H1 (cell line): ENCODE measurements around the gene C16orf89. TPM values are rescaled to one million over a fixed set of nuclear protein-coding genes. Genes with fewer than 3 reads are reported as not detected.
"Not testable (repeated sequence)": the region's sequence is repeated elsewhere in the genome, so short reads cannot be mapped to it uniquely, and the experiment has no call there.

Source experiments
- CTCF ChIA-PET: fragments of 300-600 bp; sonication (Branson Sonifier 250); formaldehyde crosslinking; loops from one replicate; lab custom pipeline; 2021; ENCODE audit not compliant: partially characterized antibody; lab: Charles Lee
- POLR2A ChIA-PET: fragments of 300-600 bp; sonication (Branson Sonifier 250); formaldehyde crosslinking; loops from one replicate; lab custom pipeline; 2021; ENCODE audit warnings: inconsistent platforms; ENCODE audit not compliant: partially characterized antibody; lab: Charles Lee
- DNase-seq, 2 experiments: peaks; one replicate each; pipeline versions ENCODE4 v3.0.0 to v3.0.0-alpha.2; 2010 to 2022; ENCODE audit warnings: low spot score in 2 of 2, low read depth in 1 of 2, mixed read lengths in 1 of 2
- FAIRE-seq: peaks from 2 replicates; lab custom pipeline; 2011; peaks lifted over from hg19 to GRCh38; lab: Jason Lieb, UNC
- H2AFZ ChIP-seq: 2 replicates; pipeline ENCODE4 v1.8.1; 2012; ENCODE audit warnings: low read length, inconsistent platforms
- H2AK5ac ChIP-seq: 2 replicates; pipeline ENCODE4 v1.6.1; 2013; ENCODE audit warnings: low read depth, low read length
- H2BK120ac ChIP-seq: replicated peaks from 2 replicates; pipeline ENCODE3; 2013; ENCODE audit warnings: low read depth, low read length, inconsistent platforms
- H2BK12ac ChIP-seq: 2 replicates; pipeline ENCODE4 v1.6.1; 2013; ENCODE audit warnings: low read depth, low read length
- H2BK15ac ChIP-seq: 2 replicates; pipeline ENCODE4 v1.6.1; 2013; ENCODE audit warnings: low read length
- H2BK20ac ChIP-seq: 2 replicates; pipeline ENCODE4 v1.6.1; 2013; ENCODE audit warnings: low read length
- H2BK5ac ChIP-seq: 2 replicates; pipeline ENCODE4 v1.6.1; 2013; ENCODE audit warnings: low read depth, low read length
- H3K14ac ChIP-seq: 2 replicates; pipeline ENCODE4 v1.6.1; 2013; ENCODE audit warnings: inconsistent platforms; ENCODE audit not compliant: insufficient read length
- H3K18ac ChIP-seq: 2 replicates; pipeline ENCODE4 v1.6.1; 2013; ENCODE audit warnings: low read length; ENCODE audit errors: extremely low read depth
- H3K23ac ChIP-seq: 2 replicates; pipeline ENCODE4 v1.6.1; 2013; ENCODE audit warnings: inconsistent platforms; ENCODE audit not compliant: insufficient read length
- H3K23me2 ChIP-seq: 2 replicates; pipeline ENCODE4 v1.6.1; 2013; ENCODE audit warnings: low read depth, low read length
- H3K27ac ChIP-seq: 2 replicates; pipeline ENCODE4 v1.6.1; 2011; ENCODE audit warnings: low read depth, low read length, inconsistent platforms
- H3K27me3 ChIP-seq, 4 experiments: replicated peaks in 1 of 4; 1 replicate in 1 of 4; 2 replicates in 3 of 4; pipeline versions ENCODE4 v1.6.1 to v1.8.1; 2011 to 2013; ENCODE audit warnings: low read length in 3 of 4, mild to moderate bottlenecking in 3 of 4, inconsistent platforms in 2 of 4, mixed read lengths in 2 of 4, moderate library complexity in 1 of 4; ENCODE audit not compliant: control insufficient read depth in 3 of 4, insufficient read depth in 3 of 4; ENCODE audit errors: extremely low read depth in 1 of 4
- H3K36me3 ChIP-seq, 4 experiments: 2 replicates each; pipeline versions ENCODE4 v1.6.1 to v1.8.1; 2011 to 2013; ENCODE audit warnings: mild to moderate bottlenecking in 4 of 4, low read length in 3 of 4, moderate library complexity in 2 of 4, control low read depth in 1 of 4, inconsistent platforms in 1 of 4; ENCODE audit not compliant: insufficient read depth in 4 of 4, control insufficient read depth in 2 of 4
- H3K4ac ChIP-seq: replicated peaks from 2 replicates; pipeline ENCODE3; 2013; ENCODE audit warnings: low read length, low read depth, mixed read lengths, inconsistent platforms; ENCODE audit not compliant: insufficient read length
- H3K4me1 ChIP-seq, 4 experiments: replicated peaks in 1 of 4; 1 replicate in 1 of 4; 2 replicates in 3 of 4; pipeline versions ENCODE4 v1.6.1 to v1.8.1; 2011 to 2013; ENCODE audit warnings: low read length in 3 of 4, inconsistent platforms in 2 of 4, mixed read lengths in 1 of 4; ENCODE audit not compliant: insufficient read depth in 4 of 4, control insufficient read depth in 3 of 4
- H3K4me2 ChIP-seq, 2 experiments: 2 replicates each; pipeline versions ENCODE4 v1.6.1 to v1.8.1; 2011 to 2013; ENCODE audit warnings: low read depth in 2 of 2, low read length in 2 of 2, control low read depth in 1 of 2, inconsistent platforms in 1 of 2, mild to moderate bottlenecking in 1 of 2; ENCODE audit not compliant: insufficient read depth in 1 of 2
- H3K4me3 ChIP-seq, 4 experiments: fragments of 200-600, 300-600 bp in 1 of 4; sonication (generic), shearing (Covaris generic), sonication (Bioruptor Twin) in 1 of 4; 2 replicates each; pipeline versions ENCODE4 v1.5.1 to v1.8.1; 2011 to 2016; ENCODE audit warnings: low read length in 4 of 4, low read depth in 3 of 4, control low read depth in 2 of 4, inconsistent platforms in 2 of 4, mild to moderate bottlenecking in 2 of 4, mixed read lengths in 1 of 4, moderate library complexity in 1 of 4; ENCODE audit not compliant: insufficient read depth in 2 of 4; ENCODE audit errors: extremely low read depth in 1 of 4
- H3K56ac ChIP-seq: replicated peaks from 2 replicates; pipeline ENCODE3; 2013; ENCODE audit warnings: low read depth, mild to moderate bottlenecking, mixed read lengths, low read length, inconsistent platforms; ENCODE audit not compliant: insufficient read length
- H3K79me1 ChIP-seq: 2 replicates; pipeline ENCODE4 v1.6.1; 2013; ENCODE audit warnings: low read depth, low read length, control low read depth
- H3K79me2 ChIP-seq, 2 experiments: 2 replicates each; pipeline versions ENCODE4 v1.6.1 to v1.8.1; 2012 to 2013; ENCODE audit warnings: low read length in 2 of 2, mild to moderate bottlenecking in 2 of 2, inconsistent platforms in 1 of 2; ENCODE audit not compliant: insufficient read depth in 2 of 2, control insufficient read depth in 1 of 2
- H3K9ac ChIP-seq, 4 experiments: replicated peaks in 1 of 4; 1 replicate in 1 of 4; 2 replicates in 3 of 4; pipeline versions ENCODE4 v1.6.1 to v1.8.1; 2011 to 2013; ENCODE audit warnings: low read depth in 3 of 4, low read length in 3 of 4, control low read depth in 2 of 4, mild to moderate bottlenecking in 2 of 4, moderate library complexity in 2 of 4, inconsistent platforms in 1 of 4; ENCODE audit errors: extremely low read depth in 1 of 4
- H3K9me3 ChIP-seq, 2 experiments: 2 replicates each; pipeline versions ENCODE4 v1.6.1 to v1.8.1; 2012 to 2013; ENCODE audit warnings: mild to moderate bottlenecking in 2 of 2, moderate library complexity in 2 of 2, control low read depth in 1 of 2, inconsistent platforms in 1 of 2, low read depth in 1 of 2, low read length in 1 of 2, mixed read lengths in 1 of 2; ENCODE audit not compliant: insufficient read depth in 2 of 2
- H4K20me1 ChIP-seq, 2 experiments: replicated peaks in 1 of 2; 2 replicates each; pipeline versions ENCODE3 to v1.8.1; 2011 to 2013; ENCODE audit warnings: inconsistent platforms in 2 of 2, low read length in 2 of 2, mild to moderate bottlenecking in 1 of 2; ENCODE audit not compliant: insufficient read depth in 2 of 2, control insufficient read depth in 1 of 2
- H4K5ac ChIP-seq: 2 replicates; pipeline ENCODE4 v1.6.1; 2013; ENCODE audit warnings: low read length, low read depth, mixed read lengths, inconsistent platforms; ENCODE audit not compliant: insufficient read length
- H4K8ac ChIP-seq: 2 replicates; pipeline ENCODE4 v1.8.0; 2013; ENCODE audit warnings: mild to moderate bottlenecking, moderate library complexity, low read length, inconsistent platforms; ENCODE audit not compliant: insufficient read depth; ENCODE audit errors: extremely low read depth
- H4K91ac ChIP-seq: replicated peaks from 2 replicates; pipeline ENCODE3; 2013; ENCODE audit warnings: low read length, mixed read lengths, inconsistent platforms; ENCODE audit not compliant: insufficient read length
- CREB1 ChIP-seq: IDR thresholded peaks from 2 replicates; pipeline ENCODE4 v1.6.1; 2012; ENCODE audit warnings: inconsistent platforms
- POLR2A ChIP-seq, 2 experiments: IDR thresholded peaks; 1 replicate in 1 of 2; 2 replicates in 1 of 2; pipeline ENCODE4 v1.6.1; 2011; ENCODE audit warnings: low read depth in 2 of 2, low read length in 2 of 2, mild to moderate bottlenecking in 2 of 2; ENCODE audit errors: control extremely low read depth in 1 of 2
- WGBS, 2 experiments: shearing (Covaris generic) in 1 of 2; methylation state at CpG; one replicate each; pipeline versions ENCODE4 v1.1.6 to v1.1.7; 2013 to 2015; ENCODE audit warnings: low lambda C conversion rate in 2 of 2, mixed read lengths in 2 of 2, inconsistent platforms in 1 of 2, low coverage in 1 of 2, missing lambda C conversion rate in 1 of 2; ENCODE audit not compliant: insufficient replicate concordance in 2 of 2, insufficient coverage in 1 of 2, insufficient read length in 1 of 2; ENCODE audit errors: extremely low coverage in 1 of 2, missing lambda C conversion rate in 1 of 2; 5-methylcytosine and 5-hydroxymethylcytosine counted together
- polyA plus RNA-seq, 7 experiments: library from polyadenylated mRNA; depleted of rRNA in 3 of 7; stranded (reverse) in 5 of 7; unstranded in 2 of 7; fragments of >200 nt in 5 of 7; fragments of 200-250 nt in 2 of 7; gene quantifications; 1 replicate in 5 of 7; 2 replicates in 1 of 7; 4 replicates in 1 of 7; pipeline versions ENCODE4 v1.2.1 to v1.2.3, GENCODE V29; 2011 to 2013; ENCODE audit warnings: missing spikeins in 2 of 7, mixed read lengths in 2 of 7
- total RNA-seq: library from RNA; stranded (reverse); fragmentation: NEBNext Ultra II Directional; extraction: Animal tissue kit (Norgen Biotek cat#: 25700); gene quantifications from 2 replicates; pipeline ENCODE4 v1.2.1, GENCODE V29; 2021

Gene C16orf89
- total and polyA plus RNA-seq, 2 of the 8 experiments (the other 6 are each of a cell fraction or from before 2014, with no cell fraction given) = 6.7 to 9.9 TPM

GRCh38 chr16:5098221-5099159, 32.7 kb upstream of the C16orf89 start:
- H2AK5ac ChIP-seq, H2BK20ac ChIP-seq, H4K20me1 ChIP-seq, H3K23ac ChIP-seq, H3K14ac ChIP-seq, H3K9me3 ChIP-seq, H3K79me2 ChIP-seq, H4K8ac ChIP-seq, FAIRE-seq, H4K91ac ChIP-seq, H3K9ac ChIP-seq, H3K27ac ChIP-seq, H2BK120ac ChIP-seq, H3K27me3 ChIP-seq, H2BK12ac ChIP-seq: not testable (repeated sequence)
- peak; percentile 87 to 96 for DNase-seq
- 2% methylated on average over 17 of the region's 67 CpGs; no CpG with 5 or more reads in 1 of the 2 experiments for WGBS, 2 experiments
- TF ChIP-seq POLR2A (IDR thresholded peaks at IDR 0.05; ENCODE audit: control extremely low read depth in 1 of 2, low read depth in 2 of 2, low read length in 2 of 2) (peak in 1 of 2 experiments; percentile 36; a peak in 1 of 3 replicates), CREB1 (0 out of 2 replicates have a peak, but pooled peaks have one; percentile 21)
- TF ChIP-seq, all 59 proteins: peak for 2; not testable (repeated sequence) for 57
- not testable (repeated sequence) for H3K23me2 ChIP-seq, H2BK5ac ChIP-seq, H3K4ac ChIP-seq, H3K56ac ChIP-seq, H2BK15ac ChIP-seq, H4K5ac ChIP-seq, H3K36me3 ChIP-seq, H3K79me1 ChIP-seq, H3K18ac ChIP-seq, H3K4me1 ChIP-seq
- ChIA-PET CTCF (interaction anchor here (0.6 kb wide), 1 partner anchor 13 kb away, joined by 3 read pairs; no protein-coding TSS in a partner anchor), POLR2A (interaction anchor here (0.7 to 1.6 kb wide), 3 partner anchors 10 to 36 kb away, joined by 3 to 4 read pairs (median 3); no protein-coding TSS in a partner anchor)
- H3K4me2 ChIP-seq = peak overlapping the region; percentile 69 to 79
- peak overlapping the region; percentile 43 to 78 (median 54); a peak in 7 of 8 replicates for H3K4me3 ChIP-seq
- H2AFZ ChIP-seq = peak overlapping the region; percentile 82; the same call in 1 of the 2 replicates
